GM23338 (cell line): ENCODE results near the gene NDUFS6. TPM values are rescaled to one million over a fixed set of nuclear protein-coding genes. Genes with fewer than 3 reads are reported as not detected.

Source experiments
- ATAC-seq: fragments of 200-7000 bp; cut with Tn5 transposase; 3 replicates; pipeline ENCODE4 v1.9.1; 2020
- DNase-seq: peaks from one replicate; pipeline ENCODE4 v3.0.0-alpha.2; 2015; ENCODE audit warnings: low spot score
- H2AFZ ChIP-seq: fragments of 200-600 bp; sonication (generic); 2 replicates; pipeline ENCODE4 v1.8.0; 2016; ENCODE audit warnings: antibody characterized with exemption, mild to moderate bottlenecking, moderate library complexity
- H3F3A ChIP-seq: fragments of 200-600 bp; sonication (generic); replicated peaks from 2 replicates; pipeline ENCODE4 v1.8.0; 2017; ENCODE audit warnings: antibody characterized with exemption, mixed run types, low read depth
- H3K27ac ChIP-seq: fragments of 200-600 bp; sonication (generic); 2 replicates; pipeline ENCODE4 v1.6.1; 2016; ENCODE audit warnings: low read depth
- H3K27me3 ChIP-seq: fragments of 200-600 bp; sonication (generic); 2 replicates; pipeline ENCODE4 v1.8.0; 2016; ENCODE audit warnings: mild to moderate bottlenecking, mixed run types, moderate library complexity; ENCODE audit not compliant: insufficient read depth
- H3K36me3 ChIP-seq: fragments of 200-600 bp; sonication (generic); 2 replicates; pipeline ENCODE4 v1.8.0; 2016; ENCODE audit warnings: mild to moderate bottlenecking; ENCODE audit not compliant: insufficient read depth
- H3K4me1 ChIP-seq: fragments of 200-600 bp; sonication (generic); 2 replicates; pipeline ENCODE4 v1.8.0; 2016; ENCODE audit warnings: mild to moderate bottlenecking, moderate library complexity; ENCODE audit not compliant: insufficient read depth
- H3K4me2 ChIP-seq: fragments of 200-600 bp; sonication (generic); 2 replicates; pipeline ENCODE4 v1.7.1; 2017; ENCODE audit warnings: mixed run types
- H3K4me3 ChIP-seq: fragments of 200-600 bp; sonication (generic); 2 replicates; pipeline ENCODE4 v1.6.1; 2016; ENCODE audit warnings: mixed run types
- H3K79me2 ChIP-seq: fragments of 200-600 bp; sonication (generic); replicated peaks from 2 replicates; pipeline ENCODE4 v1.8.0; 2017; ENCODE audit warnings: mild to moderate bottlenecking; ENCODE audit not compliant: insufficient read depth
- H3K9me2 ChIP-seq: fragments of 200-600 bp; sonication (generic); 2 replicates; pipeline ENCODE4 v1.8.0; 2017; ENCODE audit not compliant: insufficient read depth
- H4K20me1 ChIP-seq: fragments of 200-600 bp; sonication (generic); replicated peaks from 2 replicates; pipeline ENCODE4 v1.8.0; 2017; ENCODE audit warnings: mild to moderate bottlenecking; ENCODE audit not compliant: insufficient read depth
- H3K27ac Mint-ChIP-seq: 2 replicates; pipeline ENCODE4 v1.8.0; 2020; ENCODE audit warnings: inconsistent platforms, mild to moderate bottlenecking, moderate library complexity, mixed read lengths
- H3K27me3 Mint-ChIP-seq: 3 replicates; pipeline ENCODE4 v1.8.0; 2022; ENCODE audit warnings: low read depth, mild to moderate bottlenecking, moderate library complexity, mixed read lengths, inconsistent platforms; ENCODE audit not compliant: insufficient read depth, poor library complexity
- H3K36me3 Mint-ChIP-seq: 3 replicates; pipeline ENCODE4 v1.8.0; 2021; ENCODE audit warnings: low read depth, mild to moderate bottlenecking, inconsistent platforms, moderate library complexity, mixed read lengths
- H3K4me1 Mint-ChIP-seq: 3 replicates; pipeline ENCODE4 v1.8.0; 2020; ENCODE audit warnings: mild to moderate bottlenecking, inconsistent platforms, mixed read lengths
- H3K4me3 Mint-ChIP-seq: 3 replicates; pipeline ENCODE4 v1.8.0; 2021; ENCODE audit warnings: moderate library complexity, mild to moderate bottlenecking, inconsistent platforms, mixed read lengths
- H3K9me3 Mint-ChIP-seq: 3 replicates; pipeline ENCODE4 v1.8.0; 2020; ENCODE audit warnings: moderate library complexity, mild to moderate bottlenecking, inconsistent platforms, mixed read lengths
- CREB1 ChIP-seq: fragments of 250-450 bp; sonication (Bioruptor Pico); IDR thresholded peaks from 2 replicates; pipeline ENCODE4 v1.5.0; 2020; ENCODE audit warnings: low read depth, mild to moderate bottlenecking, moderate library complexity
- CTCF ChIP-seq, 2 experiments: fragments of 200-600 bp in 1 of 2; sonication (generic) in 1 of 2; conservative IDR thresholded peaks; 2 replicates each; pipeline versions ENCODE4 v1.5.1 to v1.6.1; 2016 to 2017; ENCODE audit warnings: antibody characterized with exemption in 2 of 2, low read depth in 2 of 2, mild to moderate bottlenecking in 2 of 2, moderate library complexity in 1 of 2
- ETS1 ChIP-seq: IDR thresholded peaks from 2 replicates; pipeline ENCODE4 v1.6.1; 2016; ENCODE audit warnings: antibody characterized with exemption
- EZH2 ChIP-seq: fragments of 200-600 bp; sonication (generic); IDR thresholded peaks from one replicate; pipeline ENCODE4 v1.8.0; 2017; ENCODE audit warnings: antibody characterized with exemption, mild to moderate bottlenecking, low read depth; ENCODE audit not compliant: unreplicated experiment
- EZH2phosphoT487 ChIP-seq: fragments of 200-600 bp; sonication (generic); IDR thresholded peaks from one replicate; pipeline ENCODE4 v1.8.1; 2018; ENCODE audit warnings: antibody characterized with exemption; ENCODE audit not compliant: unreplicated experiment
- JUNB ChIP-seq: IDR thresholded peaks from one replicate; pipeline ENCODE4 v1.6.1; 2016; ENCODE audit warnings: antibody characterized with exemption; ENCODE audit not compliant: unreplicated experiment
- POLR2AphosphoS5 ChIP-seq: IDR thresholded peaks from 2 replicates; pipeline ENCODE4 v1.6.1; 2016; ENCODE audit warnings: antibody characterized with exemption, low read depth
- REST ChIP-seq: IDR thresholded peaks from one replicate; pipeline ENCODE4 v1.6.1; 2018; ENCODE audit warnings: antibody characterized with exemption; ENCODE audit not compliant: unreplicated experiment
- STAT1 ChIP-seq: IDR thresholded peaks from one replicate; pipeline ENCODE4 v1.6.1; 2016; ENCODE audit warnings: antibody characterized with exemption; ENCODE audit not compliant: unreplicated experiment
- ZNF114 ChIP-seq: fragments of 250-450 bp; sonication (Bioruptor Pico); IDR thresholded peaks from 2 replicates; pipeline ENCODE4 v1.5.0; 2020; ENCODE audit warnings: mild to moderate bottlenecking, moderate library complexity
- ZNF331 ChIP-seq: fragments of 250-450 bp; sonication (Bioruptor Pico); IDR thresholded peaks from 2 replicates; pipeline ENCODE4 v1.5.0; 2020; ENCODE audit warnings: low read depth, mild to moderate bottlenecking, moderate library complexity
- ZNF462 ChIP-seq: fragments of 250-450 bp; sonication (Bioruptor Pico); IDR thresholded peaks from 2 replicates; pipeline ENCODE4 v1.5.0; 2020; ENCODE audit warnings: mild to moderate bottlenecking, moderate library complexity
- polyA plus RNA-seq: library from polyadenylated mRNA; unstranded; fragments of >200 nt; fragmentation: Nextera tagmentation; extraction: Ambion mirVana; gene quantifications from 2 replicates; pipeline ENCODE4 v1.2.1, GENCODE V29; 2016
- total RNA-seq: library from RNA; depleted of rRNA; stranded (reverse); fragments of >200 nt; shearing (Covaris generic); gene quantifications from 2 replicates; pipeline ENCODE4 v1.2.3, GENCODE V29; 2014

The NDUFS6 gene
- total and polyA plus RNA-seq, 2 experiments from 2014 or later, result 94.8 to 289 TPM

GRCh38 chr5:1805736-1806135 is 4.5 kb downstream of the NDUFS6 start:
- peaks cover 86% of the 10 kb centered on the region for H3K36me3 Mint-ChIP-seq

More at GRCh38 chr5:1805736-1806135, 4.5 kb downstream of the NDUFS6 start:
- H3F3A ChIP-seq, result no peaks in the 10 kb centered on the region
- H3K27me3 Mint-ChIP-seq, result peaks cover 2% of the 10 kb centered on the region
- H3K4me3 ChIP-seq, result no peak overlapping the region
- no peak for ATAC-seq
- peaks cover 7% of the 10 kb centered on the region for H3K4me1 ChIP-seq
- H3K4me3 Mint-ChIP-seq, result no peak overlapping the region
- H3K36me3 ChIP-seq, result peaks cover 30% of the 10 kb centered on the region
- no peak overlapping the region for H3K27ac Mint-ChIP-seq
- no peak overlapping the region for H3K4me2 ChIP-seq
- H3K4me1 Mint-ChIP-seq, result peaks cover 16% of the 10 kb centered on the region
- H3K9me3 Mint-ChIP-seq, result no peaks in the 10 kb centered on the region; the same call in 2 of the 3 replicates
- H3K27ac ChIP-seq, result no peak overlapping the region
- no peak overlapping the region for H2AFZ ChIP-seq
- DNase-seq, result no peak
- H4K20me1 ChIP-seq, result peaks cover 40% of the 10 kb centered on the region
- no peaks in the 10 kb centered on the region for H3K27me3 ChIP-seq
- no peaks in the 10 kb centered on the region for H3K9me2 ChIP-seq
- TF ChIP-seq JUNB (no peak), ZNF331 (CRISPR knock-in tag) (no peak), REST (no peak), STAT1 (no peak), POLR2AphosphoS5 (no peak), CREB1 (no peak), ETS1 (no peak), EZH2phosphoT487 (no peak), EZH2 (no peak), ZNF462 (CRISPR knock-in tag) (no peak), ZNF114 (CRISPR knock-in tag) (no peak), CTCF (conservative IDR thresholded peaks at IDR 0.05; ENCODE audit: low read depth in 2 of 2) (no peak)
- peaks cover 93% of the 10 kb centered on the region for H3K79me2 ChIP-seq
